ENCODE data around the gene AP1G1.
"Not testable (repeated sequence)": the region's sequence is repeated elsewhere in the genome, so short reads cannot be mapped to it uniquely, and the experiment has no call there.

AP1G1 gene

DNA sequence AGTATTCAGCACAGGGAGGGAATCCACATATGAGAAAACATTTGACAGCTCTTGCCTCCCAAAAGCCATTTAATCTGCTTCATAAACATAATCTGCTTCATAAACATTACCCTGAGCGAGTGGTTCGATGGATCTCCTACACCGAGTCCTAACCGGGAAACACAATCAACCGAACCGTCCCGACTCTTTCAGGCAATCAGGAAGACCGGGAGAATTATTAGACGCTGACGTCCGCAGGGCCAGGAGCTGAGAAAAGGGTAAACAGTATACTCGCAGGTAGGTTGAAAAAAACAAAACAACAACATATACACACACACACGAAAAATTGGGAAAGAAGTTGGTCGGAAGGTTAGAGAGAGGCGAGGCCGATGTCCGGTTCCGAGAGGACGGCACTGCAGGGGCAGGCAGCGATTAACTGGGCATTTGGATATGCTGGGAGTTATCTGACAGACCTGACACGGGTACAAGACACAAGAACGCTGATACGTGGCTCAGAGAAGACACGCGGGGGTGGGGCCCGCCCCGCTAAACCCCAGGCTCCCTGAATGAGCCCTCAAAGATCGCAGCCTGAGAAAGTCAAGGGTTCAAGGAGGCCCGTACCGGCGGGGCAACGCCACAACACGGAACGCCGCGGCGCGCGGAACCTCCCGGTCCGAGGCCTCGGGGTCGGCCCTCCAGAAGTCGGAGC lies 585 bp downstream of the AP1G1 start:
- DNase-seq, result peak; percentile 65

DNA sequence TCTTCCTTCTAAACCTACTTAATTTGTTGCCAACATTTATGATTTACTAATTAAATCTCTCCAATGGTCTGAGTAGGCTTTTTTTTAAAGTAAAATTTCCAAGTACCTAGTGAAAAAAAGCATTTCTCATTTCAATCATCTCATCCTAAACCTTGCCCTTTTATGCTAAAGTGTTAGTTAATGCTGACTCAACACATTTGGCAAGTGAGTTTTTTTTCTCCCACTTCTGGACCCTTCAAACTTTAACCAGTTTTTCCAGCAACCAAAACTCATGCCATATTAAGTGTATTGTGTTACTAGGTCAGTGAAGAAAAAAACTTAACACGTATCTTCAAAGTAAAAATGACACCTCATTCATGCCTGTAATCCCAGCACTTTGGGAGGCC lies 5.3 kb downstream of the AP1G1 start:
- DNase-seq, result no peak

DNA sequence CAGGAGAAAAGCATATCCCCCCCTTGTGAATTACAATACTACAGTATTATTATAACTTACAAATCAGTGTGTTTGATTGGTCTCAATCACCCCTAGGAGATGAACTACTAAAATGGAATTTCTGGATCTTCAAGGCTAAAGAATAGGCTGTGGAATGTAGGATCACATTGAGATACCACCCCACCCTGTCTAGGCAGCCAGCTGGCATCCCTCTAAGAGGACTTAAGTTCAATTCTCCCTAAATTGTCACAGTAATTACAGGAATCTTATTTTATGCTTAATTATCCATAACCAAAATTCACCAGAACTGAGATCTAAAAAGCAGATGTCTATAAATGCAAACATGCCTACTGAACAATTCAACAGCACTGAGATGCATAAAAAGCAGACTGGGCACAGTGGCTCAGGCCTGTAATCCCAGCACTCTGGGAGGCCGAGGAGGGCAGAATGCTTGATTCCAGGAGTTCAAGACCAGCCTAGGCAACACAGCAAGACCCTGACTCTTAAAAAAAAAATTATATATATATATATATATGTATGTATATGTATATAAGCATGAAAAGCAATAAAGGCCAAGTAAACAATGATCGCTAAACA lies 12.0 kb downstream of the AP1G1 start:
- DNase-seq, result no peak

DNA sequence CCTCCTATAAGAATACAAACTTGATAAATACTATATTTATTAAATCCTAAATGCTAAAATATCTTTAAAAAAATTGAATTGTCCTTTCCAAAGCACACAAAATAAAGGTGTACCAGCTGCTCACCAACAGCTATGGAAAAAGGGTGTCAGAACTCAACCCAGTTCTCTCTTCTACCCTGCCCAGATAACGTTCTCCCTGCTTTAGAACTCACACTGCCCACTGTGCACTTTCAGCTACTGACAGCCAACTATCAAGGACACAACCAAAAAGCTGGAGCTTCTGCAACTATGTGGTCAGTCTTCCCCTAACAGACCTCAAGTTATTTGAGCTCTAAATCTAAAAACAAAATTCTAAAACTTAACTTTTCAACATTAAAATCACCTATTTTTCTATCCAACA lies 13.7 kb downstream of the AP1G1 start:
- no peak for DNase-seq

DNA sequence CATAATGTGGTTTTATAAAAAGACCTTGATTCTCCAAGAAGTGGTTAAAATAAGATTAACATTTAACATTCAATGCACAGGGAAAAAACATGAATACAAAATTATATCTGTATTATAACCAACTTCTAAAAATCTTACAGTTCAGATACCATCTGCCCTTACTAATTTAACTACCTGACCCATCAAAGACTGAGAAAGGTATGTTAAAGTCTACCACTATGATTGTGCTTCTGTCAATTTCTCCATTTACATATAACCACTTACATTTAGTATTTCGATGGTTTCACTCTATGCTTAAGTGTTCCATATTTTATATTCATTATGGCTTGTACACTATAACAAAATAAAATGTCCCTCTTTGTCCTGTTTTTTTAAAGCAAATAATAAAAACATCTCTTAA lies 14.6 kb downstream of the AP1G1 start:
- no peak for DNase-seq

DNA sequence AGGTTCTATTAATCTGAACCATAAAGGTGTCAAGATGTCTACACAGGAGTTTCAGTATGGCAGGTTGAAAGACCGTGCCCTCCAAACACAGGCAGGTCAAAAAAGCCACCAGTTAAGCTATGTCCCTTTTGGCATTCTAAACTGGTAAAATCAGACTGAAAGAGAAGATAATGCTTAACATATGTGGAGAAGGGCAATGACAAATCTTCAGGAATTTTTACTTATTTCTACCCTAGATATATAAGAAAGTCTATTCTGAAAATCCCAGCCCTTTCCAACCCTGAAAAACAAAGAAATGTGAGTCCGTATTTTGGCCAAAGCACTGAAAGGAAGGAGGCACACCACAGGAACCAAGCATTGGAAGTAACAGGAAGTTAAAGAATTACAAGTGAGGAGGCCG lies 16.5 kb downstream of the AP1G1 start:
- DNase-seq, result no peak

DNA sequence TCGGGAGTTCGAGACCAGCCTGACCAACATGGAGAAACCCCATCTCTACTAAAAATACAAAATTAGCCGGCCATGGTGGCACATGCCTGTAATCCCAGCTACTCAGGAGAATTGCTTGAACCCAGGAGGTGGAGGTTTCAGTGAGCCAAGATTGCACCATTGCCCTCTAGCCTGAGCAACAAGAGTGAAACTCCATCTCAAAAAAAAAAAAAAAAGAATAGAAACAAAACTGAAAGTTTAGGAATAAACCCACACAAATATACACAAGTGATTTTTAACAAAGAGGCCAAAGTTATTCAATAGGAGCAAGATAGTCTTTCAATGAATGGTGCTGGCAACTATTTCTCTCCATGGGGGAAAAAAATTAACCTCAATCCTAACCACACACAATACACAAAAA lies 18.3 kb downstream of the AP1G1 start:
- DNase-seq, result not testable (repeated sequence)

DNA sequence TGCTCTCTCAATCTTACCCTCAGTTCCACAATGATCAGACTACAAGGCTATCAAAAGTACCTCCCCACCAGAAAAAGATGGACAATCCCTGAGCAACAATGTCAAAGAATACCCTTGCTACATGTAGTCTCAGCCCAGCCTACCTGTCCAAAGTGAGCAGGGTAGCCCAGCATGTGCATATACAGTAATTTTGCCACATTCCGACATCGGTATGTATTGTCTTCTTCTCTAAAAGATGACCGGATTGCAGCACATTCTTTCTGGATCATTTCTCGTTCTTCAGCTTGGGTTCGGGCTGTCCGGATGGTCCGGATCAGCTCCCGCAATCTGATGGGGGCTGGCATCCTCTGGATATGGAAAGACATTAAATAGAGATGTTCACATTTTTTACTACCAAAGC lies 19.5 kb downstream of the AP1G1 start:
- no peak for DNase-seq

DNA sequence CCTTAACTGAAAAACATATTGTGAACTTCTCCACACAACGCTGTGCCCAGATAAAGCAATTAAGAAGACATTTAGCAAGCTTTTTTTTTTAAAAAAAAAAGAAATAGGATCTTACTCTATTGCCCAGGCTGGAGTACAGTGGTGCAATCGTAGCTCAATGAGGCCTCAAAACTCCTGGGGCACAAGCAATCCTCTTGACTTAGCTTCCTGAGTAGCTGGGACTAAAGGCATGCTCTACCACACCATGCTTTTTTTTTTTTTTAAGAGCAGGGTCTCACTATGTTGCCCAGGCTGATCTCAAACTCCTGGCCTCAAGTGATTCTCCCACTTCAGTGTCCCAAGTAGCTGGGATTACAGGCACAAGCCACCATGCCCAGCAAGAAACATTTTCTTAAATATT lies 20.1 kb downstream of the AP1G1 start:
- DNase-seq, result no peak

DNA sequence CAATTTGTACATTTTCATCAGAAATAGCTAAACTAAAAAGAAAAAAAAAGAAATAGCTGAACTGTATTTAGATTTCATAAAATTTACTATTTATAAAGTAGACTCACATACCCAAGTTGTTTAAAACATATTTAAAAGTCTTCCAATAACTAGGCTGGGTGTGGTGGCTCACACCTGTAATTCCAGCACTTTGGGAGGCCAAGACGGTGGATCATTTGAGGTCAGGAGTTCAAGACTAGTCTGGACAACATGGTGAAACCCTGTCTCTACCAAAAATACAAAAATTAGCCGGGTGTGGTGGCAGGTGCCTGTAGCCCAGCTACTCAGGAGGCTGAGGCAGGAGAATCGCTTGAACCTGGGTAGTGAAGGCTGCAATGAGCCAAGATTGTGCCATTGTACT lies 23.5 kb downstream of the AP1G1 start:
- DNase-seq, result not testable (repeated sequence)

DNA sequence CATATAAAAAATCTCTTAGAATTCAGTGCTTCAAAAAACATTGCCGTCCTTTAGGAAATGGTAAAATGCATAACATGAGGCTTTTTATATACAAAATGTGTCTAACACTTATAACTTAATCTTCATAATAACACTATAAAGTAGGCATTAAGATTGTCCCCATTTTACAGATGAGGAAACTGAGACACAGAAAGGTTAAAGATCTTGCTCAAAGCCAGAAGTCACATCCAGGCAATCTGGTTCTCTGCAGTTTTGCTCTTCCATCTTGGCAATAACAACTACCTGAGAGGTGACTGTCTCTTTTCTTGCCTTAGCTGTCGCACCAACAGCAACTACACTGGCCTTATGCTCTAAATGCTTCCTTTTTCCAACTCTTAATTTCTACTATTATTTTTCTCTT lies 24.5 kb downstream of the AP1G1 start:
- DNase-seq, result no peak

DNA sequence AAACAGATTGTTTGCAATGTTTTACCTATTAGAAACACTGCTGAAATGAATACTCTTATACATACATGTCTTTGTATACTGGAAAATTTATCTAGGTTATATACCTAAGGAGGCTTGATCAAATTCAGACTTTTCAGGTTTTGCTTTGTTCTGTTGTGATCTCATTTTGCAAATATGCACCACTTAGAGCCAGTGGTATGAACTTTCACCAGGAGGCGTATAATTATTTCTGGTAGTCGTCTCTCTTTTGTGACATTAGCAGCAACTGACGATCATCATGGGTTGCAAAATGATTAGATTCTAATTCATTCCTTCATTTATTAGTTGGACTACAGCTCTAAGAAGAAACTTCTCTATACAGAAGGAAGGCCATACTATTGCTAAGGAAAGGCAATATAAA lies 26.9 kb downstream of the AP1G1 start:
- DNase-seq, result no peak

DNA sequence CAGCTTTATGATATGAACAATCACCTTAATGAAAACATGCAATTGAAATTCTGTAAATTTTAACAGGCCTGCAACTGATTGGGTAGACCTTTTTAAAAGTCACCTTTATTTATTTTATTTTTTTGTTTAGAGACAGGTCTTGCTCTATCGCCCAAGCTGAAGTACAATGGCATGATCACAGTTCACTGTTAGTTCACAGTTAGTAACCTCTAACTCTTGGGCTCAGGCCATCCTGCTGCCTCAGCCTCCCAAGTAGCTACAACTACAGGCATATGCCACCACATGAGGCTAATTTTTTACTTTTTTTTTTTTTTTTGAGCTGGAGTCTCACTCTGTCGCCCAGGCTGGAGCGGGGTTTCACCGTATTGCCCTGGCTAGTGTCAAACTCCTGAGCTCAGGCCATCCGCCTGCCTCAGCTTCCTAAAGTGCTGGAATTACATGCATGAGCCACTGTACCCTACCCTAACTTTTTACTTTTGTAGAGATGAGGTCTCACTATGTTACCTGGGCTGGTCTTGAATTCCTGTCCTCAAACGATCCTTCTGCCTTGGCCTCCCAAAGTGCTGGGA lies 28.0 kb downstream of the AP1G1 start:
- DNase-seq, result no peak

DNA sequence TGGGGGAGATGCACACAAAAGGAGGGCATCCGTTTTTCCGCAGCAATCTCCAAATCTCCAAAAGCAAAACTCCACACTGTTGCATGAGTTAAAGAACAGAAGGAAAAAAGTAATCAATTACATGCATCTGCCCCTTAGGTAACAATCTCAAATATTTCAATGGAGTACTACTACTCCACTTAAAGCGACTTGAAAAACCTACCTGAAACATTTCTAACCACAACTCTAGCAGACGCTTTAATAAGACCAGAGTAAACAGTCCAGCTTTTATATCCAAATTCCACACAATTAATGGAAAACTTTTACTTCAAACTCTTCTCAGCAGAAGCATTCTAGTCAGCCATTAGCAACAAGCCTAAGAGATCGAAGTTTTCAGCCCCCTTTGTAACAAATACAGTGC lies 29.9 kb downstream of the AP1G1 start:
- DNase-seq, result no peak

DNA sequence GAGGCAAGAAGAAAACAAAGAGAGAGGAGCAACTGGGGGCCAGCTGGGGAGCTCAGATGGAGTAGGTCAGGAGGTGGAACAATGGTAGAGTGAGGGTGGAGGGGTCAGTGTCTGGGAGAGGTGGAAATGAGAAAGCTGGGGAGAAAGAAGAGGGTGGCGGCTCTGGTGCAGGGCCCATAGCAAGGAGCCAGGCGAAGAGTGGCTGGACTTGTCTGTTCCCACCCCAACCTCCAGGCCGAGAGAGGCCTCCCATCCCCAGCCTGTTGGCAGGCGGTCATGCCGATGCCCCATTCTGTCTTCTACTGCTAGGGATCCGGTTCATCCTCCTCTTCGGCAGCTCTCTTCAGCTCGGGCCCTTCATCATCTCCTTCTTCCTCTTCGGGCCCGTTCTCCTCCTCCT lies 31.3 kb downstream of the AP1G1 start:
- no peak for DNase-seq

DNA sequence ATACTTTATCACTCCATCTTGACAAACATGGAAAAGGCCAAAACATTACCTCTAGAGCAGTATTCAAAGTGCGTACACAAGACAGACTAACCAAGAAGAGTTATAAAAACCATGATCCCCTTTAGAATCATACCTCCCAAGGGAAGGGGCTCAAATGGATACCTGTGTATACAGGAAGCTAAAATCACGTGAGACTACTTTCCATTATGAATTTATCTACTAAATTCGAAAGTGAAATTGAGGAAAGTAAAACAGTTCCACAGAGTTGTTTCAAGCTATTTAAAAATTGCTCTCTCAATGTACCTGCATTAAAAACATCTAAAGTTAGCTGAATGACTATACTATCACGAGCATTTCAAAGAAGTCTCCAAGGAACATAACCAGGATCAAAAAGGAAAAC lies 32.7 kb downstream of the AP1G1 start:
- DNase-seq, result no peak

DNA sequence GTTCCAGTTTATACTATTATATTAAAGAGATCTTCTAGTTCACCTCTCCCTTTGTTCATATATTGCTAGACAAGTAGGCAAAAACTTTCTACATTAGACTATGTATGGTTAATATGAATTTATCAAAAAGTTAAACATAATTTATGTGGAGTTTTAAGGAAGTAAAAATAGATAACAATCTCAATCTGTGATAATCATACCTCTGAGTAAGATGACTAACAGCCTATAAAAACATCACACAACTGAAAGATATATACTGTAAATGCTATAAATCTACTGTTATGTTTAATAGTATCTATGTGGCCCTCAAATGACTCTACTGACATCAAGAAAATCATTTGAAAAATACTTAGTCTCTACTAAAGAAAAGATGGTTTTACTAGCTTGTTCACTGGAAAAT lies 37.1 kb downstream of the AP1G1 start:
- no peak for DNase-seq

DNA sequence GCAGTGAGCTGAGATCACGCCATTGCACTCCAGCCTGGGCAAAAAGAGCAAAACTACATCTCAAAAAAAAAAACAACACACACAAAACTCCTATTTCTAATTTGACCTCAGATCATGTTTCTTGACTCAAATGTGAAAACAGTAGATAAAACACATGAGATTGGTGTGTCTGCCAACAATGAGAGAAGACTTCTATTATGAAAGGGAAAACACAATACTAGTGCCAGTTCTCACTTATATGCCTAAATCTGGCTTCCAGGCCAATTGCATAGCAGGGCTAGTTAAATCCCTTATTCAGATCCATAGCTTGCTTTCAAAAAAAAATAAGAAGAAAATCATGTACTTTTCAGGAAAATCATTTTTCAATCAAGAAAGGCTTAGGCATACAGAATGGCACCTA lies 39.4 kb downstream of the AP1G1 start:
- DNase-seq, result no peak

DNA sequence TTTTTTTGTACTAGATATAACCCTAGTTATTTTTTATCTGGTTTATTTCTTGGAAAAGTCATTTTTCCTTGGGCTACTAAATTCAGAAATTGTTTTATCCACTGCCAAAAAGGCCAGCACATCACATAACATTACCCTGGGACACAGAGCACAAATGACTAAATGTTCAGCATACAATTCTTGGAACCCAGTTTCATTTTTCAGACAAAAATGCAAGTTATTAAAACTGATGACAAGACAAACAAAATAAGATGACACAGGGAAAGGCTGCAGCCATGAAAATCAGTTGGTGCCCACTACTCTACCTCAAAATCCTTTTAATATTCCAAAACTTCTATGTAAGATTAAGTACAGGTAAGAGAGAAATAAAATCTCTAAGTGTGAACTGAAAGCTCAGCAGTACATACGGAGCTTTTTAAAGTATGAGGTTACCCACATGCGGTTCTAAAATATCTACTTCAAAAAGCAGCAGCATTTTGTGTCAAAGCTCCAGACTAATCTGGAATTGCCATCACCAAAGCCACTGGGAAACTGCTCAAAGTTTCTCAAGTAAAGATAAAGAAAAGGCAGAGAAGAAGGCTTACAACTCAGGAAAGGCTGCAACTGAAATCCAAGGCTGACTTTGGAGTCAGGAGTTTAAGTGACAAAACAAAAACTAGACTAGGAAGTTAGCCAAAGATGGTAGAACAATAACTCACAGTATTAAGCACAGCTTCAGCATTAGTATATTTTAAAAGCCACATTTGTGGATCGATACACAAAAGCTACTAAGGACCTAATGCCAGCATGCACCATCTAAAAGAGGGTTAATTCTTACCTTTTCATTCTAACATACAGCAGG lies 41.4 kb downstream of the AP1G1 start:
- no peak for DNase-seq

DNA sequence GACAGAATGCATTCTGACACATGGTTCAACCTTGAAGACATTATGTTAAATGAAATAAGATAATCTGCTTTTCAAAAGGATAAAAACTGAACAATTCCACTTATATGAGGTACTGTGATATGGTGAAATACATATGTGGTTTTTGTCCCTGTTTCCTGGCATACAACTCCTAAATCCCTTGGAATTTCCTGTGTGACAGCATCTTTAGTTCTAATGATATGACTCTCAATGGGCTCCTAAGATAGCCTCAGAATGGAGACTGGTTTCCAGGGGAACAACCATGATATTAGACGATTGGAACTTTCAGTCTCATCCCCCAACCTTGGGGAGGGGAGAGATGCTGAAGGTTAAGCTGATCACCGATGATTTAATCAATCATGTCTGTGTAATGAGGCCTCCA lies 46.4 kb downstream of the AP1G1 start:
- DNase-seq, result no peak

DNA sequence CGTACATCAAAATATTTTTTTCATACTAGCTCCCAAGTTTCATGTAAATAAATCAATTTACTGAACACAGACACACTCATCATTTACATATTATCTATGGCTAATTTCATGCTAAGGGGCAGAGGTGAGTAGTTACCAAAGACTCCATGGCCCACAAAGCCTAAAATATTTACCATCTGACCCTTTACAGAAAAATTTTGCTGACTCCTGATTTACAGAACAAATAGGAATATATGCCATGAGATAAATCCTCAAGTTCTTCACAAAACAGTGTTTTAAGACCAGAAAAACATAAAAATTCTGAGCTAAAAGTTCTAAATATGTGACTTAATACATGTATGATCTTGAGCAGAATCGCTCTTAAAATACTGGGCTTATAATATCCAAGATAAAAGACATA lies 47.5 kb downstream of the AP1G1 start:
- DNase-seq, result no peak

DNA sequence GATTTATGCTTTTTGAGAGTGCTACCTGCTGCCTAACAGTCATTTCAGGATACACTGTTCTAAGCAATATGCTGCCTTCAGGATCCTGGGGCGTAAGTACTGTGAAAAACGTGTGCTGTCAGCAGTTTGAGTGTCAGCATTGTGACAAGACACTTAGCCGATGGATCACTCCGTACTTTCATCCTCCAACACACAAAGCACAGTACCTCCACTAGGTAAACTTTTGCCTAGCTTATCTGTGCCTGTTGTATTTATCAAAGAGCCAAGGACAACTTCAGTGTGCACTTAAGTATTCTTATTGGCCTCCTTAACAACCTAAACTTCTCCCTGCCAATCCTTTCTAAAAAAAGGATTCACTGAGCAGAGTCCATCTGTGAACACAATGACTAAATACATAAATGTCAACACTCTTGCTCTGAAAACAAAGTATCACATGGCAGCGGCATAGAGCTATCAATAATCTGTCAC lies 50.3 kb downstream of the AP1G1 start:
- DNase-seq, result no peak

DNA sequence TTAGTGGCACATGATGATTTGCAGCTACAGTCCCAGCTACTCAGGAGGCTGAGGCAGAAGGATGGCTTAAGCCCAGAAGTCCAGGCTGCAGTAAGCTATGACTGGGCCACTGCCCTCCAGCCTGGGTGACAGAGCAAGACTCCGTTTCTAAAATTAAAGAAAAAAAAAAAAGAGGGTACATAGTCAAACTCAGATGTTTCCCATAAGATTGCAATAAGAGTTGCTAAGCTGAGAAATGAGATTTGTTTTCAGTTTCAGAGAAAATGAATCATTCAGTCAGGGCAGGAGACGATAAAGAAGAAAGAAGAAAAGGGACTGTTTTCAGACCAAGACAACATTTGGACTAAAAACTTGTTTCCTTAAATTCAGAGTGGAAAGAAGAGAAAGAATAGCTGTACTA lies 54.0 kb downstream of the AP1G1 start:
- no peak for DNase-seq

DNA sequence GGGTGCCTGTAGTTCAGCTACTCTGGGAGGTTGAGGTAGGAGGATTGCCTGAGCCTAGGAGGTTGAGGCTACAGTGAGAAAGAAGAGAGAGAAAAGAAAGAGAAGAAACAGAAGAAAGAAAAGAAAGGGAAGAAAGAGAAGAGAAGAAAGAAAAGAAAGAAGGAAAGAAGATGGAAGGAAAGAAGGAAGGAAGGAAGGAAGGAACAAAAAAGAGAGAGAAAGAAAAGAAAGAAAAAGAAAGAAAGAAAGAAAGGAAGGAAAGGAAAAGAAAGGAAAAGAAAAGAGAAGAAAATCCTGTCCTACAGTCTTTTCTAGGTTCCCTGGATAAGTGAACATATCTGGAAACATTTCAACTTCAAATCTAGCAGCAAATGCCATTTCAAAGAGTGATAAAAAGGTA lies 54.5 kb downstream of the AP1G1 start:
- DNase-seq, result no peak

All from stimulated activated CD4-positive, alpha-beta T cell treated with anti-CD3 and anti-CD28 coated beads, Interleukin-4, amount 100 ng/mL, for 24 hours (primary cell).